AG04449 (cell line): ENCODE results near the gene CALML4.
"Not testable (repeated sequence)": the region's sequence is repeated elsewhere in the genome, so short reads cannot be mapped to it uniquely, and the experiment has no call there.

Experiments used
- CTCF ChIA-PET: fragments of 350-600 bp; formaldehyde crosslinking; extraction: SDS; loops from one replicate; lab custom pipeline; 2021; ENCODE audit warnings: antibody characterized with exemption; lab: Yijun Ruan, JAX
- POLR2A ChIA-PET: fragments of 400-600, 350-600 bp; formaldehyde crosslinking; extraction: SDS; loops from one replicate; lab custom pipeline; 2020; ENCODE audit warnings: antibody characterized with exemption, inconsistent platforms; lab: Yijun Ruan, JAX
- DNase-seq: peaks from one replicate; pipeline ENCODE4 v3.0.0-alpha.2; 2010; ENCODE audit warnings: low read depth, low spot score
- H3K4me3 ChIP-seq: 2 replicates; pipeline ENCODE4 v1.5.1; 2011; ENCODE audit warnings: low read depth, mild to moderate bottlenecking, control low read depth, low read length
- CTCF ChIP-seq: IDR thresholded peaks from one replicate; pipeline ENCODE4 v1.5.1; 2011; ENCODE audit warnings: mild to moderate bottlenecking, moderate library complexity, low read length, control low read depth, inconsistent platforms; ENCODE audit not compliant: insufficient read depth; ENCODE audit errors: missing control alignments

The CALML4 gene

GRCh38 chr15:68206711-68207151 lies 1.6 kb upstream of the CALML4 start:
- ChIA-PET POLR2A (no interaction called here), CTCF (interaction anchor here (1.0 to 1.3 kb wide), 3 partner anchors 10 to 23 kb away, joined by 3 read pairs; no protein-coding TSS in a partner anchor)
- H3K4me3 ChIP-seq = no peak overlapping the region
- DNase-seq = no peak
- no peak for TF ChIP-seq CTCF

- no peak for DNase-seq
- no peak overlapping the region for H3K4me3 ChIP-seq
- POLR2A ChIA-PET = no interaction called here
- TF ChIP-seq CTCF = no peak
- CTCF ChIA-PET = interaction anchor here (1.1 to 1.3 kb wide), 2 partner anchors 11 to 22 kb away, joined by 3 read pairs; no protein-coding TSS in a partner anchor
Observed at GRCh38 chr15:68205954-68206539, 915 bp upstream of the CALML4 start.

- POLR2A ChIA-PET = no interaction called here
- no peak for DNase-seq
- CTCF ChIA-PET = interaction anchor here (1.1 kb wide), 1 partner anchor 11 kb away, joined by 3 read pairs; no protein-coding TSS in a partner anchor
- no peak overlapping the region for H3K4me3 ChIP-seq
- no peak for TF ChIP-seq CTCF
Observed at GRCh38 chr15:68205558-68205944, 419 bp upstream of the CALML4 start.

GRCh38 chr15:68204361-68204760 lies 771 bp downstream of the CALML4 start:
- CTCF ChIA-PET = no interaction called here
- no peak for TF ChIP-seq CTCF
- H3K4me3 ChIP-seq = no peak overlapping the region
- POLR2A ChIA-PET = no interaction called here
- DNase-seq = no peak

- H3K4me3 ChIP-seq = no peak overlapping the region
- CTCF ChIA-PET = no interaction called here
- TF ChIP-seq CTCF = no peak
- no peak for DNase-seq
- POLR2A ChIA-PET = no interaction called here
Observed at GRCh38 chr15:68203956-68204355, 1.2 kb downstream of the CALML4 start.

GRCh38 chr15:68203486-68203885 lies 1.6 kb downstream of the CALML4 start:
- H3K4me3 ChIP-seq = no peak overlapping the region
- CTCF ChIA-PET = no interaction called here
- no peak for TF ChIP-seq CTCF
- POLR2A ChIA-PET = no interaction called here
- no peak for DNase-seq

- H3K4me3 ChIP-seq, POLR2A ChIA-PET, CTCF ChIA-PET, DNase-seq: not testable (repeated sequence)
Observed at GRCh38 chr15:68202994-68203393, 2.1 kb downstream of the CALML4 start.
